ENCODE data around the gene APOB.

DNA sequence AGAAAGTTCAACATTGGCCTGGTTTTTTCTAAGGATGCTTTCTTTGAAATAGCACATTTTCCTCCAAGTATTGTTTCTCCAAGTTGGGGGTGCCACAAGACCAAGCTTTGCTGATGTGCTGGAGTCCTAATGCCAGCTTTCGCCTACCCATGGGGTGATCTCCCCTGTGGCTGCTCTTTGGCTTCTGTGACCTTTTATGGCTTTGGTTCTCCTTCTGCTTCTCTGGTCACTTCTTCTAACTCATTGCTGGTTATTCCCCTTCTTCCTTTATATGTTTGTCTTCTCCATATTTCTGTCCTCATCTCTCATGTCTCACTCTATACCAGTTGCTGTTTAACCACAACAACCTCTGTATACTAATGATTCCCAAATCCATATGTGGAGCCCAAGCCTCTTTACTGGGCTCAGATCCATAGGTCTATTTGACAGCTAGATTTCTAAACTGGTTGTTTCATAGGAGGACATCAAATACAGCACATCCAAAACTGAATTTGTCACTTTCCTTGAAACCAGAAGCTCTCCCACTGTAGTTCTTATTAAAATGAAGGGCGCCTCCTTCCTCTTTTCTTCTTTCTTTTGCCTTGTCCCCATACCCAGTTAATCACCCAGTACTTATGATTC lies 23.1 kb downstream of the APOB start:
- TF ChIP-seq POLR2A (IDR thresholded peaks at IDR 0.05) (no peak), EP300 (IDR thresholded peaks at IDR 0.05) (no peak), POLR2AphosphoS5 (IDR thresholded peaks at IDR 0.05) (no peak)
- TF ChIP-seq, protein P1, sequence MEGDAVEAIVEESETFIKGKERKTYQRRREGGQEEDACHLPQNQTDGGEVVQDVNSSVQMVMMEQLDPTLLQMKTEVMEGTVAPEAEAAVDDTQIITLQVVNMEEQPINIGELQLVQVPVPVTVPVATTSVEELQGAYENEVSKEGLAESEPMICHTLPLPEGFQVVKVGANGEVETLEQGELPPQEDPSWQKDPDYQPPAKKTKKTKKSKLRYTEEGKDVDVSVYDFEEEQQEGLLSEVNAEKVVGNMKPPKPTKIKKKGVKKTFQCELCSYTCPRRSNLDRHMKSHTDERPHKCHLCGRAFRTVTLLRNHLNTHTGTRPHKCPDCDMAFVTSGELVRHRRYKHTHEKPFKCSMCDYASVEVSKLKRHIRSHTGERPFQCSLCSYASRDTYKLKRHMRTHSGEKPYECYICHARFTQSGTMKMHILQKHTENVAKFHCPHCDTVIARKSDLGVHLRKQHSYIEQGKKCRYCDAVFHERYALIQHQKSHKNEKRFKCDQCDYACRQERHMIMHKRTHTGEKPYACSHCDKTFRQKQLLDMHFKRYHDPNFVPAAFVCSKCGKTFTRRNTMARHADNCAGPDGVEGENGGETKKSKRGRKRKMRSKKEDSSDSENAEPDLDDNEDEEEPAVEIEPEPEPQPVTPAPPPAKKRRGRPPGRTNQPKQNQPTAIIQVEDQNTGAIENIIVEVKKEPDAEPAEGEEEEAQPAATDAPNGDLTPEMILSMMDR (IDR thresholded peaks at IDR 0.05), result no peak
